Sigmoid colon (tissue), 4 donors: ENCODE results near the gene TTLL8.

Experiments
- EP300 ChIP-seq, 4 donors: sonication (generic); formaldehyde crosslinking; IDR thresholded peaks; one replicate each; pipeline ENCODE4 v1.6.1; 2017; ENCODE audit warnings: antibody characterized with exemption in 4 of 4
- TF ChIP-seq, protein P1 (sequence below), 4 experiments: fragments of 450-650 bp in 3 of 4; fragments of 200-600 bp in 1 of 4; IDR thresholded peaks; one replicate each; pipeline ENCODE4 v1.5.1; 2016 to 2019; ENCODE audit warnings: antibody characterized with exemption in 4 of 4, mild to moderate bottlenecking in 3 of 4, moderate library complexity in 2 of 4

DNA sequence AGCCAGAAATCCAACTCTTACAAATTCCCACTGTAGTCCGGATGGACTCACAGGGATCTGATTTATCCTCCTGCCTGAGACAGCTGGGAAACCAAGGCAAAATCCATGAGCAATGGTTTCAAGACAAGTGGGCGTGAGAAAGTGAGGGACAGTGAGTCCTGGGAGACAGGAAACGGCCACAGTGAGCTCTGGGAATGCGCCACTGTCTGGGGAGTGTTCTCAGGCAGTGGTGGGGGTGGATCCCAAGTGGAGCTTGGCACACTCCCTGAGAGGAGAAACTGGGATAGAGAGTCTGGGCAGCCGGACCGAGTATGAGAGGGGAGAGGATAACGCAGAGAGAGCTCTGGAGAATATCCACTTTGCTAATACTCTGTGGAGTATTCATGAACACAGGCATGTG is 55.3 kb downstream of the TTLL8 start:
- no peak for TF ChIP-seq EP300 (IDR thresholded peaks at IDR 0.05)
- TF ChIP-seq, protein P1, sequence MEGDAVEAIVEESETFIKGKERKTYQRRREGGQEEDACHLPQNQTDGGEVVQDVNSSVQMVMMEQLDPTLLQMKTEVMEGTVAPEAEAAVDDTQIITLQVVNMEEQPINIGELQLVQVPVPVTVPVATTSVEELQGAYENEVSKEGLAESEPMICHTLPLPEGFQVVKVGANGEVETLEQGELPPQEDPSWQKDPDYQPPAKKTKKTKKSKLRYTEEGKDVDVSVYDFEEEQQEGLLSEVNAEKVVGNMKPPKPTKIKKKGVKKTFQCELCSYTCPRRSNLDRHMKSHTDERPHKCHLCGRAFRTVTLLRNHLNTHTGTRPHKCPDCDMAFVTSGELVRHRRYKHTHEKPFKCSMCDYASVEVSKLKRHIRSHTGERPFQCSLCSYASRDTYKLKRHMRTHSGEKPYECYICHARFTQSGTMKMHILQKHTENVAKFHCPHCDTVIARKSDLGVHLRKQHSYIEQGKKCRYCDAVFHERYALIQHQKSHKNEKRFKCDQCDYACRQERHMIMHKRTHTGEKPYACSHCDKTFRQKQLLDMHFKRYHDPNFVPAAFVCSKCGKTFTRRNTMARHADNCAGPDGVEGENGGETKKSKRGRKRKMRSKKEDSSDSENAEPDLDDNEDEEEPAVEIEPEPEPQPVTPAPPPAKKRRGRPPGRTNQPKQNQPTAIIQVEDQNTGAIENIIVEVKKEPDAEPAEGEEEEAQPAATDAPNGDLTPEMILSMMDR (IDR thresholded peaks at IDR 0.05) = no peak
